SKM-1 treated with dmso at 0.1 percent for 144 hours (cell line): ENCODE measurements around the gene CHST1.

Experiments
- DNase-seq: peaks from one replicate; lab custom pipeline; 2025; ENCODE audit not compliant: unreplicated experiment; lab: John Stamatoyannopoulos, UW

CHST1 gene

DNA sequence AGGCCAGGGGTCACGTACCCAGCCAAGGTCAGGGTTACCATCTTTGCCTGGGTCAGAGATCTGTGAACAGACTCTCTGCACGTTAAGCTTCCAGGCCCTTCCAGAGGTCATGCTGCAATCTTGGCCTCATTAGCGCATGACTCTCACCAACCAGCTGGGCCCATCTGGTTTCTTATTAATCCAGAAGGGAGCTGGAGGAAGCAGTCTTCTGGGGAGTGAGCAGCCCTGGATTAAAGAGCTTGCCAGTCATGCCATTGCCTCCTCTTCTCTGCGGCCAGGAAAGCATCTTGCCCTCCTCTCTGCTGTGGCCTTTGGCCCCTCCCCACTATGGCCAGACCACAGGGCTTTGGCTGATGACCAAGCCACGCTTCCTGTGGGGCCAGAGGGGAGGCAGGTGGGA is 57.4 kb downstream of the CHST1 start:
- DNase-seq = no peak

DNA sequence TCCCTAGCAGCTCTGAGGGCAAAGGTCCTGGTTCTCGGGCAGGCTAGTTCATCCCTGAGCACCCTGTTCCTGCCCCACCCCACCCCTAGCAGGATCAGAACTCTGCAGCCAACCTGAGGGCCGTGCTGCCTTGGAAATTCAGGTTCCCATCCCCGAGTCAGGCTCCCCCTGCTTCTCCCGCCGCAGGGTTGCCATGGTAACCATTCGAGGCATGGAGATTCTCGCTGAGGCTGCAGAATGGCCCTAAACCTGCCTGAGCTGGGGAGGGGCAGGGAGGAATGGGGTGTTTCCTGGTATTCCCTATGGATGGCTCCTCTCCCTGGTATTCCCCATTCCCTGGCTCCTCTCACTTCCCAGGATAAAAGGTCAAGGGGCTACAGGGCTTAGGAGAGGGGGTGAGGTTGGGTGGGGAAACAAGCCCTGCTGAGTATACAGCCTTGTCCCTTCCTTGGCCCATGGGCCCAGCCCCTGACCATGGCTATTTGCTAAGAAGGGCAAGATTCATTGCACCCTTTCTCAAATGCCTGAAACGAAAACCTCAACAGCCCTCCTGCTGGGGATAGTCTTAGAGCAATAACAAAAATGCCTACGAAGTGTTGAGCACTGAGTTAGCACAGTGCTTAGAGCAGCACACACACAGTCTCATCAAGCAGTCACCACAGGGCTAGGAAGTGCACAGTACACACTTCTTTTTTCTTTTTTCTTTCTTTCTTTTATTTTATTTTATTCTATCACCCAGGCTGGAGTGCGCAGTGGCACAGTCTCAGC is 58.7 kb downstream of the CHST1 start:
- DNase-seq = no peak

DNA sequence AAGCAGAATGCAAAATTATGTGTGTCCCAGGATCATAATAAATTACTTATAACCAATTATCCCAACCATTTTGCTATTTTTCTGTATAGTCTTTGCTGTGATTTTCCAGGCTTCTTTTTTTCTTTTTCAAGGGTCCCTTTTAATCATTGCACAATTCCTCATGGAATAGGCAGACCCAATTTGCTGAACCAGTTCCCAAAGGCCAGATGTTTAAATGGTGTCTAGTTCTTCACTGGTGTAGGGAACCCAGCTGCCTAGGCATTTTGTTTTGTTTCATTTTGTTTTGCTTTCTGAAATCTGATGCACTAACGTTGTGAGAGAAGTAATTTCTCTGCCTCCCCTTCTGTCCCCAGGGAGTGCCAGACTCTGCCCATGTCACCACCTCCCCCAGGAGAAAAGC is 60.4 kb downstream of the CHST1 start:
- DNase-seq = no peak

DNA sequence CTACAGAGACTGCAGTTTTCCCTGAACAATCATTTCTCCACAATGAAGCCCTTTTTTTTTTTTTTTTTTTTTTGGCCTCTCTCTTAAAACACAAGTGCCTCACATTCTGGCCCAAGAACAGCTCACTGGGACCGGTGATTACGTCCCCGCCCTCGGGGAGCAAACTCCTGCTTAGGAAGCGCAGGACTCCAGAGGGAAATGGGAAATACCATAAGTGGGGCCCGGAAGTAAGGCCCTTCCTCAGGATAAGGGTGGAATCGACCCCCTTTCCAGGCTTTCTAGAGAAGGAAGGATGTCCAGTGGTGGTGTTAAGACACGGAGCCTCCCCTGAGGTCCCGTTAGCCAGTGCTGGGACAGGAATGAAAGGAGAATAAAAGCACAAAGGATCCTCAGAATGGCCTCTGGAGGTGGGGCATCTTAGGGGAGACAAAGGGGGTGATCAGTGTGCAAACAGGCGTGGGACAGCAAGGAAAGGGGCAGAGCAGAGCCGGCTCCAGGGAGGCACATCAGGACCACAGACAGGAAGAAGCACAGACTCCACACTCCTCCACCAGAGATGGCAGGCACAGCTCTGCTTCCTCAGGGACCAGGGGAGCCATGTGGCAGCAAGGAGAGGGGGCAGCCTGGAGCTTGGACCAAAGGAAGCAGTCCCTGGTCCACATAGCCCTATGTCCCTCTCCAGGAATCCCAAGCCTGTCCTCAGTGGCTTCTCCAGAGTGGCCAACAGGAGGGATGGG is 61.3 kb downstream of the CHST1 start:
- no peak for DNase-seq

DNA sequence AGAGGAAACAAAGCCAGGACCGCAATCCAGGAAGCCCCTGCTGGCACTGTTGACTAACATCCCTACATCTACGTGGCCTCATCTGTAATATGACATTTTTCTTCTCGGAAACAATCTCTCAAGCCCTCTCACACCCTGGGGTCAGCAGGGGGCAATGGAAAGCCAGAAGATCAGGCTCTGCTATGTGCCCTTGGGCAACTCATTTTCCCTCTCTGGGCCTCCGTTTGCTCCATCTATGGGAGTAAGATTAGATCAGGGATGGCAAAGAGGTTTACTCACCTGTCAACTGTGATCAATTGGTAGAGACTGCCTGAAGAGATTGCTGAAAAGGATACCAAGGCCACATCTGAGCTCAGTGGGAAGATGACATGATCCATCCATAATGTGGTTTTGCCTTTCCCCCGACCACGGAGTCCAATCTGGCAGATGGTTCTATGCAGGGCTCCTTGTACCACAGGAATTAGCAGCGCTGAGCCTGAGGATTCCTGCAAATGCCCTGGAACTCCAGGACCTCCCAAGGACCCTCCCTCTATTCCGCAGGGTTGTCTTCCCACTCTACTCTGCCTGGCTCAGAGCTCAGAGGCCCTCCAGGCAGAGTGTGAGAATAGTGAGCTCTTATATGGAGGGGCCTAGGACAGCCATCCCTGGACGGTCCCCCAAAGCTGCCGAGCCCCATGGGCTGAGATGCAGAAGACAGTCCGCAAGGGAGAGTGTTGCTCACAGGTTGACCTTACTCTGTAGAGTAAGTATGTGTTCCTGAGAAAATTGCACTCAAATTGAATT is 66.1 kb downstream of the CHST1 start:
- no peak for DNase-seq
